ENCODE measurements around the gene SRD5A2.

The SRD5A2 gene

GRCh38 chr2:31579996-31580320, 780 bp downstream of the SRD5A2 start:
- H3K27me3 ChIP-seq (replicated peaks; ENCODE audit: control insufficient read depth, insufficient read depth, low read length) = no peaks in the 10 kb centered on the region; the same call in 1 of the 2 replicates
- no peak overlapping the region for H3K4me3 ChIP-seq (replicated peaks; ENCODE audit: low read depth, low read length)
- no peak for TF ChIP-seq CTCF (IDR thresholded peaks at IDR 0.05; ENCODE audit: insufficient read depth, low read length, poor library complexity, severe bottlenecking)
- no peak for DNase-seq (ENCODE audit: extremely low read depth, insufficient read length)
- H3K36me3 ChIP-seq (ENCODE audit: control insufficient read depth, insufficient read depth, low read length) = no peaks in the 10 kb centered on the region

- DNase-seq (ENCODE audit: extremely low read depth, insufficient read length) = no peak
- H3K4me3 ChIP-seq (replicated peaks; ENCODE audit: low read depth, low read length) = no peak overlapping the region
- H3K27me3 ChIP-seq (replicated peaks; ENCODE audit: control insufficient read depth, insufficient read depth, low read length) = no peaks in the 10 kb centered on the region; the same call in 1 of the 2 replicates
- TF ChIP-seq CTCF (IDR thresholded peaks at IDR 0.05; ENCODE audit: insufficient read depth, low read length, poor library complexity, severe bottlenecking) = no peak
- H3K36me3 ChIP-seq (ENCODE audit: control insufficient read depth, insufficient read depth, low read length) = no peaks in the 10 kb centered on the region
Observed at GRCh38 chr2:31578316-31578715, 2.4 kb downstream of the SRD5A2 start.

- H3K4me3 ChIP-seq (replicated peaks; ENCODE audit: low read depth, low read length) = no peak overlapping the region
- H3K36me3 ChIP-seq (ENCODE audit: control insufficient read depth, insufficient read depth, low read length) = no peaks in the 10 kb centered on the region
- no peak for TF ChIP-seq CTCF (IDR thresholded peaks at IDR 0.05; ENCODE audit: insufficient read depth, low read length, poor library complexity, severe bottlenecking)
- DNase-seq (ENCODE audit: extremely low read depth, insufficient read length) = no peak
- no peaks in the 10 kb centered on the region; the same call in 1 of the 2 replicates for H3K27me3 ChIP-seq (replicated peaks; ENCODE audit: control insufficient read depth, insufficient read depth, low read length)
Observed at GRCh38 chr2:31577143-31577542, 3.6 kb downstream of the SRD5A2 start.

GRCh38 chr2:31568585-31569201, 12.0 kb downstream of the SRD5A2 start:
- Histone ChIP-seq H3K27me3 (replicated peaks; ENCODE audit: control insufficient read depth, insufficient read depth, low read length) (no peaks in the 10 kb centered on the region), H3K36me3 (ENCODE audit: control insufficient read depth, insufficient read depth, low read length) (no peaks in the 10 kb centered on the region), H3K4me3 (replicated peaks; ENCODE audit: low read depth, low read length) (no peak overlapping the region)
- no peak for DNase-seq (ENCODE audit: extremely low read depth, insufficient read length)
- TF ChIP-seq CTCF (IDR thresholded peaks at IDR 0.05; ENCODE audit: insufficient read depth, low read length, poor library complexity, severe bottlenecking) = no peak

GRCh38 chr2:31567679-31568078, 13.1 kb downstream of the SRD5A2 start:
- TF ChIP-seq CTCF (IDR thresholded peaks at IDR 0.05; ENCODE audit: insufficient read depth, low read length, poor library complexity, severe bottlenecking) = no peak
- no peaks in the 10 kb centered on the region for H3K36me3 ChIP-seq (ENCODE audit: control insufficient read depth, insufficient read depth, low read length)
- no peak for DNase-seq (ENCODE audit: extremely low read depth, insufficient read length)
- no peaks in the 10 kb centered on the region for H3K27me3 ChIP-seq (replicated peaks; ENCODE audit: control insufficient read depth, insufficient read depth, low read length)
- no peak overlapping the region for H3K4me3 ChIP-seq (replicated peaks; ENCODE audit: low read depth, low read length)

Data from GM06990 (cell line).